ENCODE results near the gene HCN4.
"Not testable (repeated sequence)": the region's sequence is repeated elsewhere in the genome, so short reads cannot be mapped to it uniquely, and the experiment has no call there.

The HCN4 gene

GRCh38 chr15:73368301-73369136 lies at the start of gene HCN4:
HCN4 (minus strand) TSS chr15:73368958; CDS start chr15:73368270, 688 bp downstream.
- TF ChIP-seq CTCF (IDR thresholded peaks at IDR 0.05; ENCODE audit: borderline replicate concordance, insufficient read depth, low read depth, low read length) = no peak
- H3K4me3 ChIP-seq (ENCODE audit: low read depth, low read length) = no peak within 1 kb of the TSS

- H3K4me3 ChIP-seq (ENCODE audit: low read depth, low read length) = no peak overlapping the region
Observed at GRCh38 chr15:73414876-73415275, 46.1 kb upstream of the HCN4 start.

GRCh38 chr15:73403171-73403570 lies 34.4 kb upstream of the HCN4 start:
- no peak overlapping the region for H3K4me3 ChIP-seq (ENCODE audit: low read depth, low read length)
- TF ChIP-seq CTCF (IDR thresholded peaks at IDR 0.05; ENCODE audit: borderline replicate concordance, insufficient read depth, low read depth, low read length) = no peak

More at GRCh38 chr15:73414876-73415275, 46.1 kb upstream of the HCN4 start:
- TF ChIP-seq CTCF (IDR thresholded peaks at IDR 0.05; ENCODE audit: borderline replicate concordance, insufficient read depth, low read depth, low read length) = no peak

- not testable (repeated sequence) for H3K4me3 ChIP-seq (ENCODE audit: low read depth, low read length)
Observed at GRCh38 chr15:73400222-73400621, 31.5 kb upstream of the HCN4 start.

GRCh38 chr15:73398861-73399260 lies 30.1 kb upstream of the HCN4 start:
- H3K4me3 ChIP-seq (ENCODE audit: low read depth, low read length) = no peak overlapping the region
- TF ChIP-seq CTCF (IDR thresholded peaks at IDR 0.05; ENCODE audit: borderline replicate concordance, insufficient read depth, low read depth, low read length) = no peak

- no peak for TF ChIP-seq CTCF (IDR thresholded peaks at IDR 0.05; ENCODE audit: borderline replicate concordance, insufficient read depth, low read depth, low read length)
- no peak overlapping the region for H3K4me3 ChIP-seq (ENCODE audit: low read depth, low read length)
Observed at GRCh38 chr15:73397461-73397860, 28.7 kb upstream of the HCN4 start.

GRCh38 chr15:73395671-73396070 lies 26.9 kb upstream of the HCN4 start:
- H3K4me3 ChIP-seq (ENCODE audit: low read depth, low read length) = no peak overlapping the region
- TF ChIP-seq CTCF (IDR thresholded peaks at IDR 0.05; ENCODE audit: borderline replicate concordance, insufficient read depth, low read depth, low read length) = no peak

Measured in GM12875 (cell line).